DMS 273 (cell line): Measurements from ENCODE around the gene MED13.
"Not testable (repeated sequence)": the region's sequence is repeated elsewhere in the genome, so short reads cannot be mapped to it uniquely, and the experiment has no call there.

ENCODE experiments used
- DNase-seq: peaks from one replicate; lab custom pipeline; 2025; ENCODE audit not compliant: unreplicated experiment; lab: John Stamatoyannopoulos, UW

MED13 gene

DNA sequence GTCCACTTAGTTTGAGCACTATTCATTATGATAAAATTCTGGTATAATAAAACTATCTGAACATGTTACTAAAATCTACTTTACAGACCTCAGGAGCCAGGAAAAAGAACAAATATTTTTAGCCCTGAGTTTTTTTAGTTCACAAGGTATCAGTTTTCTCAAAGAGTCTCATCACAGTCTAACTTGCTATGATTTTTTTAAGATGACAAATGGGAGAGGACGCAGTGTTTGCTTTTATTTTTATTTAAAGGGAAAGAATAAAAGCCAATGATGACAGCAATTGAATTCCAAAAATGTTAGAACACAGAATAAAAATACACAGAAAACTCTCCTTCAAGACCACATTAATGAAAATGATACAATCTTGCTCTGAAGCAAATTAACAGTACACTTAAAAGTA is 7.4 kb downstream of the MED13 start:
- DNase-seq = no peak

DNA sequence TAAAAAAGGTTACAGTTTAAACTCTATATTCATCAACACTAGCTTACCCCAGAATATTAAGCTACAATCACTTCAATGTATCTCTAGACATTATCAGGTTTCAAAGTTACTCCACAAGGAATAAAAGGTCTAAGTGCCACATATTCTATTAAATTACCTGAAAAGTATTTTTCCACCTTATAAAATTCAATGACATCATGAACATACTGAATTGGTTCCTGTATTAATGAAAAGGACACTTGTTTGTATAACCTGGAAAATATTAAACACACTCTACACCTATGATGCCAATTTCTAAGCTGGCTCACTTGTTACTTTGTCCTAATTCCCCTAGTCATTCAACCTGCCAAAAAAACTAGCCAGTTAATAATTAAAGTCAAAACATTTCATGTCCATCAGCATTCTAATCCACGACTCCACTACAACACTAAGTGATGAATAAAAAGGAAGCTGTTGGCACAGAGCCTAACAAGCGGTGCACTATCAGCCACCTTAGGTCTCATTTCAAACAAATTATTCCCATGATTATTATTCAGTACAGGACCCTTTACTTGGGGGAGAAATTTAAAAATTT is 12.2 kb downstream of the MED13 start:
- DNase-seq = no peak

DNA sequence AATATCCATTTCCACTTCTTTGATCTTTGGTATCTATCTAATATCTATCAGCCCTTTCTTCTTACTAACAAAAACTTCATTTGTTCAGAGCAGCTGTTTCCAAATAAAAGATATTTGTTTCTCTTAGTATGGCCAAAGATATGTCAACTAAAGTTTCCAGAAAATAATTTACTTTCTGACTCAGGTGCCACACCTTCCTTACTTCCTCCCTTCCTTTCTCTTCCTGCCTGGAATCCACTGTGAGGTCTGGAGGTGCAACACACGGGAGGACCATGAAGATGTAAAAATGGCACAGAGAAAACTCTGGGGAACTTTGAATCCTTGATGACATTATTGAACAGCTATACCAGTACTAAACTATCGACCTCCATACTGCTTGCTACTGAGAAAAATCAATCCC is 14.0 kb downstream of the MED13 start:
- DNase-seq = no peak

DNA sequence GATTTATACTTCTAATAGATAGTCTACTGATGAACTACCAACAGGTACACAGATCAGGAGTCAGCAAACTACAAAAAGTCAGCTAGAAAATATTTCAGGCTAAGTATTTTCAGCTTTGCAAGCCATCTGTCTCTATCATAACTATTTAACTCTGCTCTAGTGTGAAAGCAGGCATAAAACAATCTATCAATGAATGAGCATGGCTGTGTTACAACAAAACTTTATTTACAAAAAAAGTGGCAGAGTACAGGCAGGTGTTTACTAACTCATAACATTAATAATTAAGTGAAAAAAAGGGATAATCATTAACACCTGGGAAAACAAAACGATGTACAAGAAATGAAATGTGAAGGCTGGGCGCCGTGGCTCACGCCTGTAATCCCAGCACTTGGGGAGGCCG is 15.8 kb downstream of the MED13 start:
- no peak for DNase-seq

DNA sequence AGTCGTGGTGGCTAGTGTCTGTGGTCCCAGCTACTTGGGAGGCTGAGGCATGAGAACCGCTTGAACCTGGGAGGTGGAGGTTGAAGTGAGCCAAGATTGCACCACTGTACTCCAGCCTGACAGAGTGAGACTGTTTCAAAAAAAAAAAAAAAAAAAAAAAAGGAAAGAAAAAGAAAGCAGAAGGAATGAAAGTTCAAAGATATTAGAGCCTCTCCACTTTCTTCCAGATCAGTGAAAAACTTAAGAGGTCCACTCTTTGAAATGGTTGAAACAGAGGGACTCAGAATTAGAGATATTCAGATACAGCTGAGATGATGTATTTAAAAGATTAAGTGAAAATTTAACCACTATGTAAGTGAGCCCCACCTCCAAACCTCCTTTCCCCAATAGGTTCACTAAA is 16.8 kb downstream of the MED13 start:
- DNase-seq = no peak

DNA sequence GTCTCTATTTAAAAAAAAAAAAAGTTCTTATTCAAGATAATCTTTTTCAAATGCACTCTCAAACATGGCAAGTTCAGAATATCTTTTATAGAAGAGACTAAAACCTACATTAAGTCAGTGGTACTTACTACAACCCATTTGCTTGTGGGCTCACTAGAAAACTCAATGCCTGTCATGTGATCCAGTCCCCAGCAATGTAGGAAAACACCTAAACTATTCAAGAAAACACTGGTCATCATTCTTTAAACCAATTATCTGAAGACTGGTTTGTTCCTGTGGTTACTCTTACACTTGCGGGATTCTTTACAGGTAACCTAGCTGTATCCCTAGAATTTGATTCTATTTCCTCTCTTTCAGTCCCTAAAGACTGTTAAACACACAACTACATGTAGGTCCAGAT is 19.6 kb downstream of the MED13 start:
- no peak for DNase-seq

DNA sequence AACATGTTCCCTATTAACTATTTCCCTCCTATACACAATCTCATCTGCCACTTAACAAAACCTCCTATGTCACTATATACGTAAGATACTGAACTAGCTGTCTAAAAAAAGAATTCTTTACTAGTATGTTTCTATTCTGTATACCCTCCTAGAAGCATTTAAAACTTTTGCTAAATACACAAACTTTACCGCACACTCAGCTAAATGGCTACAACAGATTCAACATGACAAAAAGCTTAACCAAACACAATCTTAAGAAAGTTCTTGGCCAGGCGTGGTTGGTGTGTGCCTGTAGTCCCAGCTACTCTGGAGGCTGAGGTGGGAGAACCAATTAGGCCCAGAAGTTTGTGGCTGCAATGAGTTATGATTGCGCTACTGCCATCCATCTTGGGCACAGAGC is 20.0 kb downstream of the MED13 start:
- no peak for DNase-seq

DNA sequence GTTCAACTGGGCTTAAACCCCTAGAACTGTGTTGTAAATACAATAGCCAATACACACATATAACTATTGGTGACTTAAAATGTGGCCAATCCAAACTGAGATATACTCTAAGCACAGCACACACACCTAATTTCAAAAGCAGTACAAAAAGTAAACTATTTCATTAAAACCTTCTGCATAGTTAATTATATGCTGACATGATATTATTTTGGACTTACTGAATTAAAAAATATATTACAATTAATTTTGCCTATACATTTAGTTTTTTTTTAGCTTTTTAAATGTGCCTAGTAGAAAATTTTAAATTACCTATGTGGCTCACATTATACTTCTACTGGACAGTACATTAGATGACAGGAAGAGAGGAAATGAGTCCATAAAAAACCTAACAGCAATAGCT is 21.5 kb downstream of the MED13 start:
- no peak for DNase-seq

DNA sequence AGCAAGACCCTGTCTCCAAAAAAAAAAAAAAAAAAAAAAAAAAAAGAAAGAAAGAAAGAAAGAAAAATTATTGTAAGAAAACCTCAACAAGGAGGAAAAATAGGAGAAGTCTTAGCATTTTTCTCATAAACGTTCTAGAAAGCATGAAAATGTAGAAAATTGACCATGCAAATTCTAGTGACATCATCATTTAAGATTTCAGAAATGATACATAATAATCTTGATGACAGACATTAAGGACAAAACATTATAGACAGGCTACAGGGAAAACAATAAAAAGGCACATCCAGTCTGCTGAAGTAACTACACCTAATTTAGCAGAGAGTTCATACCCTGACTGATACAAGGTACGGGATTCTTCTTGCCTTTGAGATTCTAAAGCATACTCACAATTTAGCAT is 21.9 kb downstream of the MED13 start:
- DNase-seq = no peak

DNA sequence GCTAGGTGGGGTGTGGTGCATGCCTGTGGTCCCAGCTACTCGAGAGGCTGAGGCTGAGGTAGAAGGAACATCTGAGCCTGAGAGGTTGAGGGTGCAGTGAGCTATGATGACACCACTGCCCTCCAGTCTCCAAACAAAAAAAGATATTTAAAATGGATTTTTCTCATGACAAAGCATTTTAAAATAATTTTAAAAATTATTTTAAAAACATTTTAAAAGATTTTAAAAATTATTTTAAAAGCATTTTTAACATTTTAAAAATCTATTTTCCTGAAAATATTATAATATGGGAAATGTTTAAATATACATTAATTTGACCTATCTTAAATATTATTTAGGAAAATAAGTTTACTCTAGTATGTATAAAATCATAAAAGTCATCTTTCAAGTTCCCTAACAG is 26.8 kb downstream of the MED13 start:
- DNase-seq = no peak

DNA sequence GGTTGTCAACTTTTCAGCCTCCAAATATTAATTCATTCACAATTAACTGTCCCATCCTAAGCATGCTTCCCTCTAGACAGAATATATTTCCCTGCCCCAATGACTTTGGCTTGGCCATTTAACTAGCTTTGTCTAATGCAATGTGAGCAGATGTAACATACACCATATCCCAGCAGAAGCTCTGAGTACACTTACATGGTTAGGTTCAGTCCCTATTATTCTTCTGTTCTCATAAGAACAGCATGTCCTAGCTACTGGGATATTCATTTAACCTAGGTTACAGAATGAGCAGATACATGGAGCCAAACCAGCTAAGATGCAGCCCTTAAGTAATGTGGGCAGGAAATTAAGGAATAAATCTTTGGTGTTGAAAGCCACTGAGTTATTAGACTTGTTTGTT is 31.8 kb downstream of the MED13 start:
- no peak for DNase-seq

DNA sequence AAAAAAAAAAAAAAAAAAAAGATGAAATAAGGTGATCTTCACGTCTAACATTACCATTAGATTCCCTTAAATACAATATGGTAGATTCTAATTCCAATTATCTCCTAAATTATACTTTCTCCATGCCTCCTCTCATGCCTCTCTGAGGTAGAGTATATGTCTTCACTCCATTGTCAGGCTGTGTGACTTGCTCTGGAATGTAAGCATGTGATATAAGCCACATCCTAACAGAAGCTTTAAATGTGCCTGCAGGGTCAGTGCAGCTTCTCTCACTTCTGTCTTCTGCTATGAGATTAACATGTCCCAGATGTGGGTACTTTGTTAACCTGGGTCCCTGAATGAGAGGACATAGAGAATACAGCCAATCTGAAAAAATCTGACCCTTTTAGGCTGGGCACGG is 32.6 kb downstream of the MED13 start:
- DNase-seq = no peak

DNA sequence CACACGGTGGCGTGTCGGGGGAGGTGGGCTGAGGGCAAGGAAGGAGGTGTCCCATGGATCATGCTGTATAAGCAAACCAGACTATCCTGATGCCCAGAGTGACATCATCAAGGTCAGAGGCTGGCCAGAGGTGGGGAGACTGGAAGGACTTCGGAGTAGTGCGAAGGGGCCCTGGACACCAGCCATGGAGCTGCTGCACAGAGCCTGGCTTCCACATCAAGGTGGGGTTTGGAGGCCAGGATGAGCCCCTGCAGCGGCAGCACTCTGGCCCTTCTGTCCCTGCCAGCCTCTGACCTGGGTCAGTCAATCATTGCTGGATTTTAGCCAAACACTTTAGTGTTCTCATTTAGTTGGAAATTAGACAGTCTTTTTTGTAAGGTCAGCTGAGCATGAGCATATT is 34.8 kb downstream of the MED13 start:
- DNase-seq = no peak

DNA sequence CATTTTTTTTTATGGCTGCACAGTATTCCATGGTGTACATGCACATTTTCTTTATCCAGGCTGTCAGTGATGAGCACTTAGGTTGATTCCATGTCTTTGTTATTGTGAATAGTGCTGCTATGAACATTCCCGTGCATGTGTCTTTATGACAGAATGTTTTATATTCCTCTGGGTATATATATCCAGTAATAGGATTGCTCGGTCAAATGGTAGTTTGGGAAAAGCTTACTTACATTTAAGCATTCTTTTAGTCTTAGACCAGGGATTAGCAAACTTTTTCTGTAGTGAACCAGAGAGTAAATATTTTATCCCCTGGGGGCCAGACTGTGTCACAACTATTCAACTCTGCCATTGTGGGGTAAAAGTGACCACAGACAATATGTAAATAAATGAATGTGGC is 40.2 kb downstream of the MED13 start:
- no peak for DNase-seq

DNA sequence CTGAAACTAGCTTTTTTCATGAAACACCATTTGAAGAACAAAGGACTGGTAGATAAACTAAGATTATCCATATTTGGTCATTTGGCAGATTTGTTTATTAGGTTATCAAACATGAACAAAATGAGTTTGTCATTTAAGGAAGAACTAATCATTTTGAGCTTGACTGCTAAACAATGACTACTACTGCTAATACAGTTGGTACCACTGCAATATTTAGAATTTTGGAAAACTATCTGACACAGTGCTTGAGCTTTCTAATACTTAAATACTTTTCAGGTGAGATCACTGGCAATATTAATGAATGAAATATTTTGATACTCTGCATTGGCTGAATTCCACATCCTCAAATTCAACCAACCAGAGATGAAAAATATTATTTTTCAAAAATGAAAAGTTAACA is 47.2 kb downstream of the MED13 start:
- DNase-seq = no peak

DNA sequence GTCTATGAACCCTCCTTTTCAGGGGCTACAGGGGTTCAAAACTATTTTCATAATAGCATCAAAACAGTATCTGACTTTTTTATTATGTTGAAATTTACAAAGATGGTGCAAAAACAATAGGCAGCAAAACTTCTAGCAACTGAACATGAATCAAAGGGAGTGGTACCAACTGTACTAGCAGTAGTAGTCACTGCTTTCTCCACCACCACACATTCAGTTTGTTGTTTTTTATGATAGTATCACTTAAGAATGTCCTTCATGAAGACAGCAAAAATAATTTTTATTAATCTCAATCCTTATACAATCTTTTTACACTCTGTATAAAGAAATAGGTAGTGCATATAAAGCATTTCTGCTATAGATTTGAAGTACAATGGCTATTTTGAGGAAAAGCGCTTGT is 47.6 kb downstream of the MED13 start:
- DNase-seq = no peak

DNA sequence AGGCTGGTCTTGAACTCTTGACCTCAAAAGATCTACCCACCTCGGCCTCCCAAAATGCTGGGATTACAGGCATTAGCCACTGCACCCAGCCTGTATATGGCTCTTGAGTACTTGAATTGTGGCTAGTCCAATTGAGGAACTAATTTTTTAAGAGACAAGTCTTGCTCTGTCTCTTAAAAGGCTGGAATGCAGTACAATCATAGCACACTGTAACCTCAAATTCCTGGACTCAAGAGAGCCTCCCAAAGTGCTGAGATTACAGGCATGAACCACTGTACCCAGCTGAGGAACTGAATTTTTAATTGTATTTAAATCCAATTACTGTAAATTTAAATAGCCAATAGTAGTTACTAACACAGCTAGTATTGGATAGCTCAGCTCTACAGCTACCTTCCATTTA is 50.6 kb downstream of the MED13 start:
- no peak for DNase-seq

DNA sequence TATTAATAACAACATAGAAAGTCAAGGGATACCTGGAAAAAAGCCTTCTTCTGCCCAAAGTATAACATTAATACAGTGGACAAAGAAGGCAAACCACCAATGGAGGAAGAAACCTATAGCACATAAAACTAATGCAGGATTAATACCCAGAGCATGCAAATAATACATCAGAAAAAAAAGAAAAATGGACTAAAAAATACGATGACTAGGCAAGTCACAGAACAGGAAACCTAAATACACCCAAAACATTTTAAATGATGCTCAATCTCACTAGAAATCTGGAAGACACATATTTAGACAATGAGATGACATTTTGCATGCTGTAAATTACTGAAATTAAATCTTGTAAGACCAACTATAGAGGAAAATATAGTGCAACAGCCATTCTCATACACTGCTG is 55.9 kb downstream of the MED13 start:
- DNase-seq = no peak

DNA sequence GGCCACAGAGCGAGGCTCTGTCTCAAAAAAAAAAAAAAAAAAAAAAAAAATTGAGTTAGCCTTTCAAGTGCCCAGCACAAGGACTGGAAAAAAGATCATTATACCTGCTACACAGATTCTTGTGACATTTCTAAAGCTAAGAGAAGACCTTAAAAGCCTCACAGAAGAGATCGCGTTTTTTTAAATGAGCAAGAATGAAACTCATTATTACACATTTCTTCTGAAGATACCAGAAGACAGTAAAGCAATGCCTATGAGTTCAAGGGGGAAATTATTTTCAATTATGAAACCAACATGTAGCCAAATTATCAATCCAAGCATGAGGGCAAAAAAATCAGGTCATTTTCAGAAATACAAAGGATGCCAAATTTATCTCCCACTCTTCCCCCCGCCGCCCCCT is 56.8 kb downstream of the MED13 start:
- DNase-seq = no peak

DNA sequence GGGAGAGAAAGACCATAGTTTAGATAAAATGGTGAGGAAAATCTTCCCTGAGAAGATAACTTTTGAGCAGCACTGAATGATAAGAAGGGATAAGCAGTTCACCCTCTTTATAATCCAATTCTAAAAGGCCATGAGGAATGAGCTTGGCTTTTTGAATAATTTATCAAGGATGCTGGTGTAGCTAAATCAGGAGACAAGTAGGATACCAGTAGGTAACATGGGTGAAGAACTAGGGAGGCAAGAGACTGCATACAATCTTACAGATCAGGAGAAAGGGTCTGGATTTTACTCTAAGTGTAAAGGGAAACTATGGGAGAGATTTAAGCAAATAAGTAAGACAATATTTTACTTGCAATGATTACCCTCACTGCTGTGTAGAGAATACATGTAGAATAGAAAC is 60.7 kb downstream of the MED13 start:
- no peak for DNase-seq

DNA sequence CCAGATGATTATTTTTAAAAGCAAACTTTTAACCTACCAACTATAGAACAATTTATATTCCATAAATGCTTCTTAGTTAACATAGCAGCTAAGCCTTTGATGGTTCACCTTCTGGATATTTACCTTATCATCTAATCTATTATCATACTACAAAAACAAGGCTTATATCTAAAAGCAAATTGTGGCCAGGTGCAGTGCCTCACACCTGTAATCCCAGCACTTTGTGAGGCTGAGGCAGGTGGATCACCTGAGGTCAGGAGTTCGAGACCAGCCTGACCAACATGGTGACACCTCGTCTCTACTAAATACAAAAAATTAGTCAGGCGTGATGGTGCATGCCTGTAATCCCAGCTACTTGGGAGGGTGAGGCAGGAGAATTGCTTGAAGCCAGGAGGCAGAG is 61.9 kb downstream of the MED13 start:
- not testable (repeated sequence) for DNase-seq

DNA sequence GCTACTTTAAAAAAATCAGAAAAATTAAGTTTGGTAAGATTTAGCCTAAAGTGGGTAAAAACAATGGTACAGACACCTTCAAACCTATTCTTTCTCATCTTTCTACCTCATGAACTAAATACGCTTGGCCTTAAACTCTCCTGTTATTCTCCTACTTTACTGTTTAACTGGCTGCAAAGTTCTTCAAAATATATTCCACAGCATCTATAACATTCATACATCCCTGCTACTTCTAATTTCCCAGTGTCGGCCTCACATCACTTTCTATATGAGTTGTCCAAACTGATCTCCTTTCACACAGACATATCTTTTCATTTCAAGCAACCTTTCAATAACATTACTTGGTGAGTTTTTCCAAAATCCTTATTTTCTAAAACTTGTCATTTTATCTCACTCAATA is 64.0 kb downstream of the MED13 start:
- DNase-seq = no peak

DNA sequence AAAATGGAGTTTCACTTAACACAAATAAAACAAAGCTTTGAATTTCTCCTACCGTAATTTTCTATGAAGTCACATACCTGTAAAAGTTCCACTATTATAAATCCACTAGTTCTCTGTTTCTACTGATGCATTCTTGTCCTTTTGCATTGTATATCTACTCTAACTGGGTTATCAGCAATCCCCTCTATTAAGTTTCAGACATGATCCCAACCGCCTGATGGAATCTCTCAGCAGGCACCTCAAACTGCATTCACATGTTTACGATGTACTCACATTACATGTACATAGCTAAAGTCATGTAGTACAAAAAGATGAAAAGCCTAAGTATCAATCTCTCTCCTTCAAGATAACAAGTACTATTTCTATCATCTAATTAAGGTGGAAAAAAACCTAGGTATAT is 64.9 kb downstream of the MED13 start:
- no peak for DNase-seq

DNA sequence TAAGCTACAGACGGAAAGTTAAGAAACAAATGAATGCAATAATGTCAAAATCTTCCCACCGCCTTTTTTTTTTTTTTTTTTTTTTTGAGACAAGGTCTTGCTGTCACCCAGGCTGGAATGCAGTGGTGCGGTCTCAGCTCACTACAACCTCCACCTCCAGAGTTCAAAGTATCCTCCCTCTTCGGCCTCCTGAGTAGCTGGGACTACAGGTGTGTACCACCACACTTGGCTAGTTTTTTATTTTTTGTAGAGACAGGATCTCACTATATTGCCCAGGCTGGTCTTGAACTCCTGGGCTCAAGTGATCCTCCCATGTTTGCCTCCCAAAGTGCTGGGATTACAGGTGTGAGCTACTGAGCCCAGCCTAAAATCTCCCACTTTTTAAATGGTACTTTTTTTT is 66.5 kb downstream of the MED13 start:
- DNase-seq = not testable (repeated sequence)
